Endothelial cell of umbilical vein (primary cell): ENCODE measurements around the gene MTMR11. TPM values are rescaled to one million over a fixed set of nuclear protein-coding genes. Genes with fewer than 3 reads are reported as not detected.

Source experiments
- BruUV-seq: library from RNA; stranded (reverse); fragments of 400-500 nt; replicated peaks from 2 replicates; lab custom pipeline; 2021; lab: Mats Ljungman, UMichigan
- CTCF ChIA-PET: fragments of 300-600, 350-600 bp; sonication (Branson Sonifier 250); formaldehyde crosslinking; loops from one replicate; lab custom pipeline; 2021; ENCODE audit warnings: antibody characterized with exemption, inconsistent platforms; lab: Charles Lee
- POLR2A ChIA-PET: fragments of 300-600, 350-600 bp; sonication (Branson Sonifier 250); formaldehyde crosslinking; loops from one replicate; lab custom pipeline; 2021; ENCODE audit warnings: antibody characterized with exemption, inconsistent platforms; lab: Charles Lee
- DNase-seq: peaks from one replicate; pipeline ENCODE4 v3.0.0-alpha.2; 2011; ENCODE audit warnings: low read depth, low spot score
- FAIRE-seq: peaks from 2 replicates; lab custom pipeline; 2011; peaks lifted over from hg19 to GRCh38; lab: Jason Lieb, UNC
- H2AFZ ChIP-seq: 2 replicates; pipeline ENCODE4 v1.6.0; 2012; ENCODE audit warnings: low read depth, low read length, control low read depth, inconsistent platforms
- H3K27ac ChIP-seq: 2 replicates; pipeline ENCODE4 v1.5.1; 2011; ENCODE audit warnings: low read depth, mild to moderate bottlenecking, control low read depth, low read length, moderate library complexity; ENCODE audit not compliant: insufficient read depth
- H3K27me3 ChIP-seq, 2 experiments: 2 replicates each; pipeline versions ENCODE4 v1.6.0 to v1.6.1; 2011; ENCODE audit warnings: low read length in 2 of 2, mixed read lengths in 1 of 2; ENCODE audit not compliant: control insufficient read depth in 2 of 2, insufficient read depth in 2 of 2
- H3K36me3 ChIP-seq, 2 experiments: 2 replicates in 1 of 2; 3 replicates in 1 of 2; pipeline ENCODE4 v1.5.1; 2011; ENCODE audit warnings: low read length in 2 of 2, mild to moderate bottlenecking in 1 of 2, moderate library complexity in 1 of 2; ENCODE audit not compliant: control insufficient read depth in 2 of 2, insufficient read depth in 2 of 2; ENCODE audit errors: extremely low read depth in 1 of 2
- H3K4me1 ChIP-seq: 3 replicates; pipeline ENCODE4 v1.5.1; 2011; ENCODE audit warnings: mild to moderate bottlenecking, low read length; ENCODE audit not compliant: control insufficient read depth, insufficient read depth; ENCODE audit errors: extremely low read depth
- H3K4me2 ChIP-seq: 2 replicates; pipeline ENCODE4 v1.6.1; 2011; ENCODE audit warnings: low read length, control low read depth, mixed read lengths; ENCODE audit not compliant: insufficient read depth
- H3K4me3 ChIP-seq, 3 experiments: fragments of 200-600 bp in 1 of 3; sonication (generic), shearing (Covaris generic) in 1 of 3; replicated peaks in 1 of 3; 2 replicates each; pipeline ENCODE4 v1.5.1; 2011 to 2016; ENCODE audit warnings: control low read depth in 3 of 3, low read length in 3 of 3, mild to moderate bottlenecking in 2 of 3, inconsistent platforms in 1 of 3, low read depth in 1 of 3, moderate library complexity in 1 of 3; ENCODE audit not compliant: insufficient read depth in 1 of 3
- H3K79me2 ChIP-seq: 2 replicates; pipeline ENCODE4 v1.6.0; 2012; ENCODE audit warnings: low read length, inconsistent platforms; ENCODE audit not compliant: control insufficient read depth, insufficient read depth
- H3K9ac ChIP-seq: replicated peaks from 2 replicates; pipeline ENCODE3; 2011; ENCODE audit warnings: low read length, control low read depth; ENCODE audit not compliant: insufficient read depth; ENCODE audit errors: extremely low read depth
- H3K9me1 ChIP-seq: replicated peaks from 3 replicates; pipeline ENCODE4 v1.6.0; 2011; ENCODE audit warnings: mild to moderate bottlenecking, low read length; ENCODE audit not compliant: control insufficient read depth, insufficient read depth; ENCODE audit errors: extremely low read depth
- H3K9me3 ChIP-seq: replicated peaks from 2 replicates; pipeline ENCODE4 v1.5.1; 2012; ENCODE audit warnings: low read length, inconsistent platforms; ENCODE audit not compliant: control insufficient read depth, insufficient read depth
- H4K20me1 ChIP-seq: replicated peaks from 2 replicates; pipeline ENCODE3; 2011; ENCODE audit warnings: mild to moderate bottlenecking, low read length; ENCODE audit not compliant: control insufficient read depth, insufficient read depth; ENCODE audit errors: extremely low read depth
- EZH2 ChIP-seq: IDR thresholded peaks from 2 replicates; pipeline ENCODE4 v1.6.1; 2012; ENCODE audit warnings: borderline replicate concordance, low read depth, mild to moderate bottlenecking, moderate library complexity, low read length, inconsistent platforms; ENCODE audit not compliant: severe bottlenecking
- GATA2 ChIP-seq: IDR thresholded peaks from 2 replicates; pipeline ENCODE4 v1.7.0; 2011; ENCODE audit warnings: low read depth, mild to moderate bottlenecking, moderate library complexity, mixed read lengths, low read length; ENCODE audit not compliant: insufficient read length, insufficient read depth
- JUN ChIP-seq: IDR thresholded peaks from 2 replicates; pipeline ENCODE4 v1.6.1; 2011; ENCODE audit warnings: borderline replicate concordance, low read depth; ENCODE audit not compliant: insufficient read length, insufficient read depth
- POLR2A ChIP-seq: IDR thresholded peaks from 2 replicates; pipeline ENCODE4 v1.6.1; 2012; ENCODE audit warnings: low read depth, mild to moderate bottlenecking, control low read depth, low read length
- POLR2AphosphoS5 ChIP-seq: IDR thresholded peaks from 2 replicates; pipeline ENCODE4 v1.6.1; 2012; ENCODE audit warnings: low read depth, mild to moderate bottlenecking, control low read depth, low read length, moderate library complexity; ENCODE audit not compliant: insufficient read depth
- dilution Hi-C: fragments of 300-500 bp; cut with MboI; formaldehyde crosslinking; loops from one replicate; pipeline ENCODE4 v1.15.0; 2019; ENCODE audit warnings: low sequenced_read_pairs; ENCODE audit not compliant: extremely low pct_ligation_motif_present
- intact Hi-C: fragments of 100-400 bp; cut with micrococcal nuclease; formaldehyde crosslinking; loops from one replicate; pipeline ENCODE4 v1.10.0; 2022
- polyA plus RNA-seq, 4 experiments: library from polyadenylated mRNA; depleted of rRNA in 3 of 4; stranded (reverse) in 3 of 4; unstranded in 1 of 4; fragments of >200 nt; gene quantifications; 2 replicates each; pipeline versions ENCODE4 v1.2.1 to v1.2.3, GENCODE V29; 2011 to 2012; ENCODE audit warnings: missing spikeins in 1 of 4
- total RNA-seq: library from RNA; stranded (reverse); gene quantifications from 2 replicates; pipeline ENCODE4 v1.2.3, GENCODE V29; 2021
- TF ChIP-seq, protein P1 (sequence below), 2 donors: IDR thresholded peaks; 1 replicate in 1 of 2; 2 replicates in 1 of 2; pipeline ENCODE4 v1.5.1; 2011; ENCODE audit warnings: low read length in 2 of 2, mild to moderate bottlenecking in 2 of 2, moderate library complexity in 2 of 2, control low read depth in 1 of 2, inconsistent platforms in 1 of 2, low read depth in 1 of 2; ENCODE audit not compliant: insufficient read depth in 1 of 2; ENCODE audit errors: extremely low read depth in 1 of 2

Gene MTMR11
- total and polyA plus RNA-seq, 2 donors (not counting 3 experiments of a cell fraction or from before 2014, with no cell fraction given), result 7.8 to 14.4 TPM

DNA sequence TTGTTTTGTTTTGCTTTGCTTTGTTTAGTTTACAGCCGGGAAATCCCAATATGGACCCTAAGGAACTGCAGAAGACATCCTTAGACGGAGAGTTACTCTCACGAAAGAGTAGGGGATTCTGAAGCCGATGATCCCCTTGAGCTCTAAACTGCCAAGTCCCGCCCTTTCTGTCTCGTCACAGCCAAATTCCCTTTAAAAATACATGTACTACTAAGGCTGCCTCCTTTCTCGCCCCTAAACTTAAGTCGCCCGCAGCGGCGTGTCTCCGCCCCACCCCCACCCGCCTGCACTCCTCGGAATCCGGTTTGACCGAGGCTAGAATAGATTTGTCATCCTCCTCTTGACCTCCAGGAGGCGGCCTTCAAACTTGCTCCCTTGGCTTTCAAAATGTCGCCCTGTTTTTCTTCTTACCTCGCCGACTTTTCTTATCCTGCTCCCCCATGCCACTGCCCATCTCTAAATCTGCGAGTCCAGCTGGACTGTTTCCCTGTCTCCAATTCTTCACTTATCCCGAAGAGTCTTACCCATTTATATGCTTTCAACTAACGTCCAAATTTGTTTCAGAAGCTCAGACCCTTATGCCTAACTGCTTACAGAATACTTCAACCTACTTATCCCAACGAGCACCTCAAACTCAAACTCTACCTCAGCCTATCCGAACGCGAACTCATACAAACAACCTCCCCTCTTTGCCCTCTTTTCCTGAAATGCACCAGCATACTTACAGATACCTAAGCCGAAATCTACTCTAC lies 48.3 kb downstream of the MTMR11 start:
- POLR2A ChIA-PET, result interaction anchor here (1.4 to 3.6 kb wide), 9 partner anchors 11 to 299 kb away, joined by 4 to 20 read pairs (median 7); partner anchors contain the start of genes BOLA1 and MTMR11
- no peak for FAIRE-seq

More for the DNA sequence above, 48.3 kb downstream of the MTMR11 start:
- peak overlapping the region; percentile 99 for H3K9ac ChIP-seq
- TSS peak; percentile 4 for BruUV-seq
- peaks cover 16% of the 10 kb centered on the region for H3K4me1 ChIP-seq
- H3K4me2 ChIP-seq, result peak overlapping the region; percentile 85
- CTCF ChIA-PET, result interaction anchor here (0.6 to 4.1 kb wide), 16 partner anchors 8 to 299 kb away, joined by 3 to 38 read pairs (median 4); partner anchors contain the start of gene BOLA1
- H3K9me3 ChIP-seq, result no peaks in the 10 kb centered on the region
- H4K20me1 ChIP-seq, result no peaks in the 10 kb centered on the region
- peak; percentile 86 for DNase-seq
- peak overlapping the region; percentile 97 for H3K27ac ChIP-seq
- H3K9me1 ChIP-seq, result no peaks in the 10 kb centered on the region
- dilution Hi-C loops, result loop anchor here (25.0 kb wide), 1 partner anchor 149 kb away; no protein-coding TSS in a partner anchor
- no peaks in the 10 kb centered on the region for H3K36me3 ChIP-seq
- intact Hi-C loops, result loop anchor here (1.0 to 2.0 kb wide), 8 partner anchors 11 to 299 kb away; partner anchors contain the start of genes BOLA1, SF3B4 and VPS45
- H3K27me3 ChIP-seq, result no peaks in the 10 kb centered on the region
- peak overlapping the region; percentile 60 for H2AFZ ChIP-seq
- H3K4me3 ChIP-seq, result peak overlapping the region; percentile 22 to 91 (median 55)
- TF ChIP-seq EZH2, result no peak
- TF ChIP-seq POLR2AphosphoS5, result peak; percentile 66
- TF ChIP-seq JUN, result no peak
- peak; percentile 89 for TF ChIP-seq POLR2A
- TF ChIP-seq, protein P1, sequence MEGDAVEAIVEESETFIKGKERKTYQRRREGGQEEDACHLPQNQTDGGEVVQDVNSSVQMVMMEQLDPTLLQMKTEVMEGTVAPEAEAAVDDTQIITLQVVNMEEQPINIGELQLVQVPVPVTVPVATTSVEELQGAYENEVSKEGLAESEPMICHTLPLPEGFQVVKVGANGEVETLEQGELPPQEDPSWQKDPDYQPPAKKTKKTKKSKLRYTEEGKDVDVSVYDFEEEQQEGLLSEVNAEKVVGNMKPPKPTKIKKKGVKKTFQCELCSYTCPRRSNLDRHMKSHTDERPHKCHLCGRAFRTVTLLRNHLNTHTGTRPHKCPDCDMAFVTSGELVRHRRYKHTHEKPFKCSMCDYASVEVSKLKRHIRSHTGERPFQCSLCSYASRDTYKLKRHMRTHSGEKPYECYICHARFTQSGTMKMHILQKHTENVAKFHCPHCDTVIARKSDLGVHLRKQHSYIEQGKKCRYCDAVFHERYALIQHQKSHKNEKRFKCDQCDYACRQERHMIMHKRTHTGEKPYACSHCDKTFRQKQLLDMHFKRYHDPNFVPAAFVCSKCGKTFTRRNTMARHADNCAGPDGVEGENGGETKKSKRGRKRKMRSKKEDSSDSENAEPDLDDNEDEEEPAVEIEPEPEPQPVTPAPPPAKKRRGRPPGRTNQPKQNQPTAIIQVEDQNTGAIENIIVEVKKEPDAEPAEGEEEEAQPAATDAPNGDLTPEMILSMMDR (IDR thresholded peaks at IDR 0.05; ENCODE audit: extremely low read depth in 1 of 2, insufficient read depth in 1 of 2, low read depth in 1 of 2, low read length in 2 of 2), result peak; percentile 64 to 65
- no peak for TF ChIP-seq GATA2
- no peaks in the 10 kb centered on the region for H3K79me2 ChIP-seq
